CD4-positive, alpha-beta T cell (primary cell): ENCODE results near the gene LRP1B. TPM values are rescaled to one million over a fixed set of nuclear protein-coding genes. Genes with fewer than 3 reads are reported as not detected.

Source experiments
- ATAC-seq: fragments of 200-7000 bp; cut with Tn5 transposase; one replicate; pipeline ENCODE4 v1.10.0; 2022; ENCODE audit warnings: mild to moderate bottlenecking; ENCODE audit not compliant: poor library complexity
- CTCF ChIA-PET: fragments of 350-600 bp; sonication (Branson Sonifier 250); formaldehyde crosslinking; loops from one replicate; lab custom pipeline; 2021; ENCODE audit warnings: antibody characterized with exemption, inconsistent platforms; lab: Charles Lee
- POLR2A ChIA-PET: fragments of 350-600 bp; sonication (Branson Sonifier 250); formaldehyde crosslinking; loops from one replicate; lab custom pipeline; 2021; ENCODE audit warnings: antibody characterized with exemption, inconsistent platforms; lab: Charles Lee
- DNase-seq, 14 experiments: peaks; one replicate each; pipeline ENCODE4 v3.0.0-alpha.2; 2013 to 2020; ENCODE audit warnings: mixed read lengths in 2 of 14
- H3K27ac ChIP-seq, 2 donors: one replicate each; pipeline versions ENCODE4 v1.5.1 to v1.7.0; 2013; ENCODE audit warnings: low read length in 2 of 2, low read depth in 1 of 2, mild to moderate bottlenecking in 1 of 2
- H3K27me3 ChIP-seq, 2 experiments: 1 replicate in 1 of 2; 2 replicates in 1 of 2; pipeline versions ENCODE4 v1.6.1 to v1.7.0; 2013; ENCODE audit warnings: low read length in 2 of 2, control low read depth in 1 of 2, mild to moderate bottlenecking in 1 of 2, moderate library complexity in 1 of 2; ENCODE audit not compliant: insufficient read depth in 2 of 2, control insufficient read depth in 1 of 2
- H3K36me3 ChIP-seq: one replicate; pipeline ENCODE4 v1.6.1; 2013; ENCODE audit warnings: low read length, control low read depth; ENCODE audit not compliant: insufficient read depth
- H3K4me1 ChIP-seq: one replicate; pipeline ENCODE4 v1.6.1; 2013; ENCODE audit warnings: low read length, control low read depth; ENCODE audit not compliant: insufficient read depth
- H3K4me3 ChIP-seq: one replicate; pipeline ENCODE4 v1.5.1; 2013; ENCODE audit warnings: mild to moderate bottlenecking, low read length, moderate library complexity
- H3K9me3 ChIP-seq, 2 experiments: 1 replicate in 1 of 2; 2 replicates in 1 of 2; pipeline versions ENCODE4 v1.6.1 to v1.7.0; 2013; ENCODE audit warnings: low read length in 2 of 2, mild to moderate bottlenecking in 2 of 2, control low read depth in 1 of 2, moderate library complexity in 1 of 2; ENCODE audit not compliant: control insufficient read depth in 1 of 2, insufficient read depth in 1 of 2
- H3K27ac Mint-ChIP-seq: one replicate; pipeline ENCODE4 v1.8.0; 2020; ENCODE audit warnings: mixed read lengths
- H3K27me3 Mint-ChIP-seq: one replicate; pipeline ENCODE4 v1.8.0; 2021; ENCODE audit warnings: mixed read lengths
- H3K36me3 Mint-ChIP-seq: one replicate; pipeline ENCODE4 v1.8.0; 2021; ENCODE audit warnings: low read depth, mixed read lengths
- H3K4me1 Mint-ChIP-seq: one replicate; pipeline ENCODE4 v1.8.0; 2021; ENCODE audit warnings: low read depth, mixed read lengths
- H3K4me3 Mint-ChIP-seq: one replicate; pipeline ENCODE4 v1.8.0; 2020; ENCODE audit warnings: mild to moderate bottlenecking, mixed read lengths
- H3K9me3 Mint-ChIP-seq: one replicate; pipeline ENCODE4 v1.8.0; 2020; ENCODE audit warnings: mixed read lengths
- CTCF ChIP-seq: fragments of 200-600 bp; IDR thresholded peaks from one replicate; pipeline ENCODE4 v1.8.0; 2022; ENCODE audit warnings: antibody characterized with exemption, mild to moderate bottlenecking
- intact Hi-C, 2 experiments: fragments of 100-400 bp; cut with DNase I in 1 of 2; cut with micrococcal nuclease in 1 of 2; formaldehyde crosslinking; loops; one replicate each; pipeline versions ENCODE4 v1.15.1 to v1.9.0; 2023 to 2025; cut with DNase I, micrococcal nuclease
- total RNA-seq, 174 experiments: library from RNA in 2 of 174; stranded (reverse) in 2 of 174; gene quantifications; one replicate each; pipeline ENCODE4 v1.2.3 and lab custom pipeline; 2021 to 2026

The LRP1B gene
- total RNA-seq, 2 experiments from 2014 or later: not detected

DNA sequence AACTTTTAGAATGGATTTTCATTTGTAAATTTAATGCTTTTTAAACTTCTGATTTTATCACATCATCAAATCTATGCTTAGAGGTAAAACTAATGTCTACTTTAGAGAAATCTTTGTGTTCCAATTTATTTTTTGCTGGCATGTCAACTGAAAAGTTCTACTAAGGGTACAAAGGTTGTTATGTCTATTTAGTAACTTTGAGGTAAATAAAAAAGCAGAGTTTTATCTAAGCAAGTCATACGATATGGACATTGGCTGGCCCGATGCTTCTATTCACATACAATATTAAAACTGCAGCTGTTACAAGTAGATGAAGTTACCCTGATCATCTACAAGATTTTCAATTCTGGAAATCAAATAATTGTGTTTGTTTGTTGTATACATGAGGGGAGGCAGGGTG, 1575.1 kb downstream of the LRP1B start:
- H3K4me3 ChIP-seq: no peak overlapping the region
- POLR2A ChIA-PET: no interaction called here
- intact Hi-C loops: no loop called here
- H3K36me3 ChIP-seq: no peaks in the 10 kb centered on the region
- H3K27ac ChIP-seq: no peak overlapping the region
- Mint-ChIP-seq H3K27me3 (no peaks in the 10 kb centered on the region), H3K9me3 (peaks cover 2% of the 10 kb centered on the region), H3K4me3 (no peak overlapping the region), H3K36me3 (no peaks in the 10 kb centered on the region), H3K27ac (no peak overlapping the region), H3K4me1 (no peaks in the 10 kb centered on the region)
- DNase-seq (no peak), ATAC-seq (no peak)
- no peaks in the 10 kb centered on the region for H3K4me1 ChIP-seq
- CTCF ChIA-PET: no interaction called here
- H3K9me3 ChIP-seq: peaks cover 0 to 6% of the 10 kb centered on the region in 2 experiments
- TF ChIP-seq CTCF: no peak
- no peaks in the 10 kb centered on the region for H3K27me3 ChIP-seq

- Mint-ChIP-seq H3K4me1 (no peaks in the 10 kb centered on the region), H3K9me3 (peaks cover 2% of the 10 kb centered on the region), H3K4me3 (no peak overlapping the region), H3K36me3 (no peaks in the 10 kb centered on the region), H3K27me3 (no peaks in the 10 kb centered on the region), H3K27ac (no peak overlapping the region)
- POLR2A ChIA-PET: no interaction called here
- no peak for TF ChIP-seq CTCF
- intact Hi-C loops: no loop called here
- no peak overlapping the region for H3K4me3 ChIP-seq
- CTCF ChIA-PET: no interaction called here
- H3K36me3 ChIP-seq: no peaks in the 10 kb centered on the region
- no peaks in the 10 kb centered on the region for H3K27me3 ChIP-seq
- H3K4me1 ChIP-seq: no peaks in the 10 kb centered on the region
- ATAC-seq (no peak), DNase-seq (no peak)
- H3K27ac ChIP-seq: no peak overlapping the region
- H3K9me3 ChIP-seq: peaks cover 2 to 4% of the 10 kb centered on the region in 2 experiments
Observed at GRCh38 chr2:140552634-140553033, 1578.2 kb downstream of the LRP1B start.

DNA sequence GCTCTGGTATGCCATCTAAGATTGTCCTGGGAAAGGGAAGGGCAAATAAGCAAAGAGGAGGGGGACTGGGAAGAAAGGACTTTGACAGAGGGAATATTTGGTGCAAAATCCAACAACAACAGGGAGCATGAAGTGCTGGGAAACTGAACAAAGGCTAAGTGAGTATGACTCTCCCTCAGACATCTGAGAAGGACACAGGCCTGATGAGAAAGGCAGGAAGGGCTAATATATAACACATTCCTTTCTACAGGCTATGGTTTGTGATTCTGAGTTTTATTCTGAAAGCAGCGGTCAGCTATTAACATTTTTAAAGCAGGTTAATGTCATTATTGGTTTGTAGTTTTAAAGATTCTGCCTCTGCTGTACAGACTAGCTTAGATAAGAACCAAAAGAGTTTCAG, 1579.5 kb downstream of the LRP1B start:
- Mint-ChIP-seq H3K4me3 (no peak overlapping the region), H3K27ac (no peak overlapping the region), H3K27me3 (no peaks in the 10 kb centered on the region), H3K4me1 (no peaks in the 10 kb centered on the region), H3K9me3 (peaks cover 2% of the 10 kb centered on the region), H3K36me3 (no peaks in the 10 kb centered on the region)
- H3K27me3 ChIP-seq: no peaks in the 10 kb centered on the region
- H3K27ac ChIP-seq: no peak overlapping the region
- intact Hi-C loops: no loop called here
- H3K9me3 ChIP-seq: peaks cover 0 to 4% of the 10 kb centered on the region in 2 experiments
- H3K4me1 ChIP-seq: no peaks in the 10 kb centered on the region
- POLR2A ChIA-PET: no interaction called here
- no peak for ATAC-seq
- no peaks in the 10 kb centered on the region for H3K36me3 ChIP-seq
- no peak for TF ChIP-seq CTCF
- H3K4me3 ChIP-seq: no peak overlapping the region
- CTCF ChIA-PET: no interaction called here
- no peak for DNase-seq
